GM21786 (cell line): Measurements from ENCODE around the gene TUBA4B.
"Not testable (repeated sequence)": the region's sequence is repeated elsewhere in the genome, so short reads cannot be mapped to it uniquely, and the experiment has no call there.

Source experiments
- ATAC-seq: cut with Tn5 transposase; IDR thresholded peaks from one replicate; pipeline ENCODE4 v1.9.1; 2021; ENCODE audit not compliant: unreplicated experiment

Gene TUBA4B

DNA sequence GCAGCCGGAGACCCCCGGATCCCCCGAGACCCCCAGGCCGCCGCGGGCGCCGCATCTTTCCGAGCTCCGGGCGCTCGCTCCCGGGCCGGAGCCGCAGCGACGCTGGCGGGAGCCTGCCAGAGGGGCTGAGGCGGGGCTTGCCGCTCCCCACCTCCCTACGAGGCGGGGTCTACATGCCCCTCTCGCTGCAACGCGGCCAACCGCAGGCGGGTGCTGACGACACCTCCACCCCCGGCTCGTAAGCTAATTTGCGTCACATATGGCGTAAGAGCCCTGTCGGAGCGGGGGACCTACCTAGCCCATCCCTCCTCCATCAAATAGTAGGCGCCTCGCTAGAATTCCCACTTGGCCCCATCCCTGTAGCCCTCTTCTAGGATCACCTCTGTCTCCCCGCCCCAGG lies 56.2 kb downstream of the TUBA4B start, which contains the start of gene PTPRN:
Gene PTPRN (minus strand): TSS at position 124 of the 400 bp plus-strand sequence. CDS start 69 bp downstream, at position 55.
- no peak for ATAC-seq

DNA sequence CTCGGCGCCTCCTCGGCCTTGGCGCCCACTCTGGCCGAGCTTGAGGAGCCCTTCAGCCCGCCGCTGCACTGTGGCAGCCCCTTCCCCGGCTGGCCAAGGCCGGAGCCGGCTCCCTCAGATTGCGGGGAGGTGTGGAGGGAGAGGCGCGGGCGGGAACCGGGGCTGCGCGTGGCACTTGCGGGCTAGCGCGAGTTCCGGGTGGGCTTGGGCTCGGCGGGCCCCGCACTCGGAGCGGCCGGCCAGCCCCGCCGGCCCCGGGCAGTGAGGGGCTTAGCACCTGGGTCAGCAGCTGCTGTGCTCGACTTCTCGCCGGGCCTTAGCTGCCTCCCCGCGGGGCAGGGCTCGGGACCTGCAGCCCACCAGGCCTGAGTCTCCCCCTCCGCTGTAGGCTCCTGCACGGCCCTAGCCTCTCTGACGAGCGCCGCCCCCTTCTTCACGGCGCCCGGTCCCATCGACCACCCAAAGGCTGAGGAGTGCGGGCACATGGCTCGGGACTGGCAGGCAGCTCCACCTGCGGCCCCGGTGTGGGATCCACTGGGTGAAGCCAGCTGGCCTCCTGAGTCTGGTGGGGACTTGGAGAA lies 59.7 kb downstream of the TUBA4B start:
- ATAC-seq, result not testable (repeated sequence)

DNA sequence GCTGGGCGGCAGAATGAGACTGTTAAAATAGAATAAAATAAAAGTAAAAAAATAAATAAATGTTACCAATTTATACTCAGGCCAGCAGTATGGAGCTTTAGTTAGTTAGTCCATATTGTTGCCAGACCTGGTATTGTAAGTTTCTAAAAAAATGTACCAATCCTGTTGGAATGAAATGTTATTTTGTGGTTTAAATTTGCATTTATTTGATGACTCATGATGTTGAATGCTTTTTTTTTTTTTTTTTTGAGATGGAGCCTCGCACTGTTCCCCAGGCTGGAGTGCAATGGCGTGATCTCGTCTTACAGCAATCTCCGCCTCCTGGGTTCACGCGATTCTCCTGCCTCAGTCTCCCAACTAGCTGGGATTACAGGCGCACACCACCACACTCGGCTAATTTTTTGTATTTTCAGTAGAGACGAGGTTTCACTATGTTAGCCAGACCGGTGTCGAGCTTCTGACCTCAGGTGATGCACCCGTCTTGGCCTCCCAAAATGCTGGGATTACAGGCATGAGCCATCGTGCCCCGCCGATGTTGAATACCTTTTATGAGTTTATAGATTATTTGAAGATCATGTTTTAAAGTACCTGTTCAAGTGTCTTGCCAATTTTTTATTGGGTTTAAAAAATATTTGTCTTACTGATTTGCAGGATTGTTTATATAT lies 61.9 kb downstream of the TUBA4B start:
- ATAC-seq, result no peak
